Kidney epithelial cell (primary cell): ENCODE data around the gene LHFPL6. TPM values are rescaled to one million over a fixed set of nuclear protein-coding genes. Genes with fewer than 3 reads are reported as not detected.

Source experiments
- DNase-seq: peaks from one replicate; pipeline ENCODE4 v3.0.0-alpha.2; 2010; ENCODE audit warnings: low read depth
- H3K27me3 ChIP-seq: 2 replicates; pipeline ENCODE4 v1.6.0; 2011; ENCODE audit warnings: low read length; ENCODE audit not compliant: control insufficient read depth, insufficient read depth
- H3K36me3 ChIP-seq: 2 replicates; pipeline ENCODE4 v1.5.1; 2011; ENCODE audit warnings: low read length; ENCODE audit not compliant: control insufficient read depth, insufficient read depth
- H3K4me3 ChIP-seq: 2 replicates; pipeline ENCODE4 v1.5.1; 2011; ENCODE audit warnings: low read depth, mild to moderate bottlenecking, control low read depth, low read length
- total RNA-seq: library from RNA; depleted of rRNA; stranded (reverse); fragments of >200 nt; gene quantifications from 2 replicates; pipeline ENCODE4 v1.2.3, GENCODE V29; 2015
- TF ChIP-seq, protein P1 (sequence below): IDR thresholded peaks from 2 replicates; pipeline ENCODE4 v1.5.1; 2011; ENCODE audit warnings: mild to moderate bottlenecking, moderate library complexity, low read length, control low read depth, inconsistent platforms; ENCODE audit not compliant: insufficient read depth, poor library complexity, severe bottlenecking

LHFPL6 gene
- total RNA-seq, 1 donor from 2014 or later = 7.0 TPM

DNA sequence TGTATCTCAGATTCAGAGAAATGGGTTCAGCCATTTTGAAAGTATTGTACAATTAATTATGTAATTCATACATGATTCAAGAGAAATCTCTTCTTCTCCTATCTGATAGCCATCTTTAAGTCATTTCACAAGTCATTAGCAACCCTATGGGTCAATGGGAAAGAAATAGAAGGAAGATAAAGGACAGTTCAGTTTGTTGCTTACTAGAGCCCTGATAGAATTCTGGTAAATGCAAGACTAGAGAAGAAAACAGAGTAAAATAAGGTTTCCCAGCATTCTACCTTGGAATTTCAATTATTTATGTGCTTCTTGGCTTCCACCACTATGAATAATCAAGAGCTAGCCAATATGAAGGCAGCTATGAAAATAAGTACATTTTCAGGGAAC lies 117.7 kb downstream of the LHFPL6 start:
- no peak overlapping the region for H3K4me3 ChIP-seq
- no peaks in the 10 kb centered on the region for H3K27me3 ChIP-seq
- no peaks in the 10 kb centered on the region for H3K36me3 ChIP-seq
- TF ChIP-seq, protein P1, sequence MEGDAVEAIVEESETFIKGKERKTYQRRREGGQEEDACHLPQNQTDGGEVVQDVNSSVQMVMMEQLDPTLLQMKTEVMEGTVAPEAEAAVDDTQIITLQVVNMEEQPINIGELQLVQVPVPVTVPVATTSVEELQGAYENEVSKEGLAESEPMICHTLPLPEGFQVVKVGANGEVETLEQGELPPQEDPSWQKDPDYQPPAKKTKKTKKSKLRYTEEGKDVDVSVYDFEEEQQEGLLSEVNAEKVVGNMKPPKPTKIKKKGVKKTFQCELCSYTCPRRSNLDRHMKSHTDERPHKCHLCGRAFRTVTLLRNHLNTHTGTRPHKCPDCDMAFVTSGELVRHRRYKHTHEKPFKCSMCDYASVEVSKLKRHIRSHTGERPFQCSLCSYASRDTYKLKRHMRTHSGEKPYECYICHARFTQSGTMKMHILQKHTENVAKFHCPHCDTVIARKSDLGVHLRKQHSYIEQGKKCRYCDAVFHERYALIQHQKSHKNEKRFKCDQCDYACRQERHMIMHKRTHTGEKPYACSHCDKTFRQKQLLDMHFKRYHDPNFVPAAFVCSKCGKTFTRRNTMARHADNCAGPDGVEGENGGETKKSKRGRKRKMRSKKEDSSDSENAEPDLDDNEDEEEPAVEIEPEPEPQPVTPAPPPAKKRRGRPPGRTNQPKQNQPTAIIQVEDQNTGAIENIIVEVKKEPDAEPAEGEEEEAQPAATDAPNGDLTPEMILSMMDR = no peak
- DNase-seq = no peak

DNA sequence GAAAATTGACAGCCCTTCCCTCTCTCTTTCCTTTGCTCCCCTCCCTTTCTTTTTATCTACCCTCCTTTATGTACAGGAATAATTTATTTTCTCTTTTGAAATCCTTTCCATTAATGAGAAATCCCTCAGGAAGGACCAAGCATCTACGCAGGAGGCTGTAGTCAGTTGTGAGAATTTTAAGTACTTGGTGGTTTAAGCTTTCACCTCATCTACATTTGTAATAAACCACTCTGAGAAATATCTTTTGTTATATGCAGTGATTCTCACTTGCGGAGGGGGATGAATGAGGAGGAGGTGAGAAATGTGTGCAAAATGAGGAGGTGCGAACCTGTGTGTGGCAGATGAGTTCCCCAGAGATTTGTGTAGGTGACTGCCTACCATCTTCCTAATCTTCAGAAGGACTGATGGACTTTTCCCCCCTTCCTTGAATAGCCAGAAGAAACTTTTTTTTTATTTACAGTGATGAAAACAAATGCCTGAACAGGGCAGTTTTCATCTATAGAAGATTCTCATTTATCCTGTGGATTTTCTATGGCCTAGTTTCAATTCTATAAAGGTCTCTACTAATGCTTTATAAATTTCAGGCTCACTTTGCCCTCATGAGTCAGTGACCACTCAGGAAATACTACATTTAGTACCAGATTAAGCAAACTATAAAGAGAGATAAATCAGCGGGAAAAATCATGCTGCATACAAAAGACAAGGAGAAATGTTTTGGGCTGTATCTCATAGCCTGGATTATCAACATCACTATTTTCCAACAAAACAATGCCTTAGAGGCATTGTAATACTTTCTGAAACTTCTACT lies 118.3 kb downstream of the LHFPL6 start:
- no peak overlapping the region for H3K4me3 ChIP-seq
- no peaks in the 10 kb centered on the region for H3K36me3 ChIP-seq
- TF ChIP-seq, protein P1 = no peak
- H3K27me3 ChIP-seq = no peaks in the 10 kb centered on the region
- DNase-seq = no peak

DNA sequence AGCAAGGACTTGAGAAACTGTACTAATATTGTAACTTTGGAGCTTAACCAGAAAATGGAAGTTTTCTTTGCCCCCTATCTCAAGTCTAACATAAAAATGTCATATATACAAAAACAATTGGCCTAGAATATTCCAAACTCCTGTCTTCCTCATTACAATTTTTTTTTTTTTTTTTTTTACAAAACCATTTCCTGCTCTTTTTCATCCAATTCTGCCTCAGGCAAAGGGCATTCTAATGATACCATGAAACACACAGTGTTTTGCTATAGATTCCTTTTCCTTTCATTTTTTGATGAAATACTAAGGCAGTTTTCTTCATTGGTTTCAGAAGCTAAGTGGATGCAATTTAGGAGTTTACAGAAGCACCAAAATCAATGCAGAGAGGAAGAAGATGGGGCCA lies 119.7 kb downstream of the LHFPL6 start:
- Histone ChIP-seq H3K4me3 (no peak overlapping the region), H3K36me3 (no peaks in the 10 kb centered on the region), H3K27me3 (no peaks in the 10 kb centered on the region)
- TF ChIP-seq, protein P1 = no peak
- no peak for DNase-seq

DNA sequence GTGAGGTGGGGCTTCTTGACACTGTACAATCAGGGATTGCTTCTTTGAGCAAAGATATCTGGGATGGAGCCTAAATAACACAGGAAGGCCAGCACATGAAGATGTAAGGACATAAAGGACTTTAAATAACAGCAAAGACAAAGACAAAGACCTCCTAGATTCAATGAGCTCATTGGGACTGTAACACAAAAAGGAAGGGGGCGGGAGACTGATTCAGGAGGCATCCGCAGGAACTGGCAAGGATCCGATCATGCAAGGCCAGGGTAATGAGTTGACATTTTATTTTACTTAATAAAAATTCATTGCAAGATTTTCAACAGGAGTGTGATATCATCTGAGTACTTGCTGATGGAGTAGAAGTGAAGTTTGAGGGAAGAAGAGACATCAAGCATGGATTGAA lies 121.5 kb downstream of the LHFPL6 start:
- Histone ChIP-seq H3K4me3 (no peak overlapping the region), H3K27me3 (no peaks in the 10 kb centered on the region), H3K36me3 (no peaks in the 10 kb centered on the region)
- no peak for DNase-seq
- TF ChIP-seq, protein P1 = no peak

DNA sequence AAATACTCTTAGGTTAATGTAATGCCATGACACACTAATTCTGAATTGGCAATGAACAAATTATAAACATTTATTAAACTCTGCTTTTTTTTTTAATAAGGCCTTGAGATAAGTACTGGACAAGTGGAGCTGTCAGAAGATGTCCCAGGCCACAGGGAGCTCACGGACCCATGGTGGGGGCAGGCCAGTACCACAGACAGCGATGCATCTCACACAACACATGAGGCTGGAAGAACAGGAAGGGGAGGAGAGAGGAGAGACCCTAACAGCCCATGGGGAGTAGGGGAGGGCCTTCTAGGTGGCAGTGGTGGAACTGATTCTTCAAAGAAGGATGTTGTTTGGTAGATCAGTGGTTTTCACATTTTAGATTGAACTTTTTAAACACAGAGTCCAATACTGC lies 128.4 kb downstream of the LHFPL6 start:
- Histone ChIP-seq H3K36me3 (no peaks in the 10 kb centered on the region), H3K4me3 (no peak overlapping the region), H3K27me3 (no peaks in the 10 kb centered on the region)
- TF ChIP-seq, protein P1 = no peak
- DNase-seq = no peak

DNA sequence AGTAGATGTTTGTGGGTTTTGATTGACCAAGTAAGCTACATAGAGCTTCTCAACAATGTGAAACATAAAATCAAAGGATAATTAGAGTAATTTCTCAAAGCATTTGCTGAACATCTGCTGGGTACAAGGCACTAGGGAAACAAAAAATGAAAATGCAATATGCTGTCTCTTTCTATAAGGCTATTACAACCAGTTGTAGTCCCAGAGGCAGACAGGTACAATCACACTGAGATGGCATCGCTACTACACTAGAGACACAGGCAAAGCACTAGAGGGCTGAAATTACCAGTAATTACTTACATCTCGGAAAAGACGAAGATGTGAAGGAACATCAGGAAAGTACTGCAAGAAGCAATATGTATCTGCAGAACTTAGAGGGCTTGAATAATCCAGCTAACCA lies 133.3 kb downstream of the LHFPL6 start:
- no peak overlapping the region for H3K4me3 ChIP-seq
- TF ChIP-seq, protein P1 = no peak
- no peak for DNase-seq

More for the DNA sequence above, 133.3 kb downstream of the LHFPL6 start:
- Histone ChIP-seq H3K27me3 (no peaks in the 10 kb centered on the region), H3K36me3 (no peaks in the 10 kb centered on the region)
